Fibroblast of the aortic adventitia (primary cell): ENCODE measurements around the gene LHFPL5. TPM values are rescaled to one million over a fixed set of nuclear protein-coding genes. Genes with fewer than 3 reads are reported as not detected.

Experiments used
- DNase-seq: peaks from one replicate; pipeline ENCODE4 v3.0.0-alpha.2; 2010; ENCODE audit warnings: low read depth
- H3K4me3 ChIP-seq: 2 replicates; pipeline ENCODE4 v1.5.1; 2011; ENCODE audit warnings: low read depth, mild to moderate bottlenecking, control low read depth, low read length, moderate library complexity
- total RNA-seq: library from RNA; depleted of rRNA; stranded (reverse); fragments of >200 nt; gene quantifications from 2 replicates; pipeline ENCODE4 v1.2.3, GENCODE V29; 2012; ENCODE audit warnings: low replicate concordance
- TF ChIP-seq, protein P1 (sequence below): IDR thresholded peaks from 2 replicates; pipeline ENCODE4 v1.5.1; 2011; ENCODE audit warnings: mild to moderate bottlenecking, low read length, control low read depth, inconsistent platforms; ENCODE audit not compliant: insufficient read depth

The LHFPL5 gene
- total RNA-seq, 1 donor: not detected

DNA sequence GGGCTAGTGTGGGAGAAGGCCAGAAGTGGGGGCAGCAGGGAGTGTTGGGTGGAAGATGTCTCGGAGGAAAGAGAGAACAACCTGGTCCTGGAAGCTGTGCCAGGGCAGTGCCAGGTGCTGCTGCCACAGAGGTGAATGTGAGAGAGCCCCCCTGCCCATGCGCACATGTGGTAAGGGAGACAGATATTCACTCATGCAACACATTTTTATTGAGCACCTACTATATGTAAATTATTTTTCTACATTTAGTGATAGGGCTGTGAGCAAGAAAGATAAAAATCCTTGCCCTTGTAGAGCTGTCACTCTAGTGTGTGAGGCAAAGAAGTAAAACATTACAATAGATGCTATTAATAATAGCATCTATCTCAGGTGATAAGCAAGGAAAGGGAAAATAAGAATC is 23.9 kb upstream of the LHFPL5 start:
- TF ChIP-seq, protein P1, sequence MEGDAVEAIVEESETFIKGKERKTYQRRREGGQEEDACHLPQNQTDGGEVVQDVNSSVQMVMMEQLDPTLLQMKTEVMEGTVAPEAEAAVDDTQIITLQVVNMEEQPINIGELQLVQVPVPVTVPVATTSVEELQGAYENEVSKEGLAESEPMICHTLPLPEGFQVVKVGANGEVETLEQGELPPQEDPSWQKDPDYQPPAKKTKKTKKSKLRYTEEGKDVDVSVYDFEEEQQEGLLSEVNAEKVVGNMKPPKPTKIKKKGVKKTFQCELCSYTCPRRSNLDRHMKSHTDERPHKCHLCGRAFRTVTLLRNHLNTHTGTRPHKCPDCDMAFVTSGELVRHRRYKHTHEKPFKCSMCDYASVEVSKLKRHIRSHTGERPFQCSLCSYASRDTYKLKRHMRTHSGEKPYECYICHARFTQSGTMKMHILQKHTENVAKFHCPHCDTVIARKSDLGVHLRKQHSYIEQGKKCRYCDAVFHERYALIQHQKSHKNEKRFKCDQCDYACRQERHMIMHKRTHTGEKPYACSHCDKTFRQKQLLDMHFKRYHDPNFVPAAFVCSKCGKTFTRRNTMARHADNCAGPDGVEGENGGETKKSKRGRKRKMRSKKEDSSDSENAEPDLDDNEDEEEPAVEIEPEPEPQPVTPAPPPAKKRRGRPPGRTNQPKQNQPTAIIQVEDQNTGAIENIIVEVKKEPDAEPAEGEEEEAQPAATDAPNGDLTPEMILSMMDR: no peak
- no peak overlapping the region for H3K4me3 ChIP-seq
- DNase-seq: no peak

DNA sequence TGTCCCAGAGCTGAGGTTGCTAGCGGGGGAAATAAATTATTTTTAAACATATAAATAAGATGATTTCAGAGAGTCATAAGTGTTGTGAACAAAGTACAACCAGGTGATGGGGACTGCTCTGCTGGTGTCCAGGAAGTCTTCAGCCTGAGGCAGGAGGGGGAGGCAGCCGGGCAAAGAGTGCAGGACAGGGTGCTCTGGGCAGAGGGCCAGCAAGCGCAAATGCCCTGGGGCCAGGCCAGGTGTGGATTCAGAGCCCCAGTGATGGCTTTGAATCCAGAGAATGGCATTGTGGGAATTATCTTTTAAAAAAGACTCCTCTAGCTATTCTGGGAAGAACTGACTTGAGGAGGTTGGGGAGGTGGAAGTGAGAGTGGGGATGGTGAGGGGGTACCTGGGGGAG is 22.7 kb upstream of the LHFPL5 start:
- DNase-seq: no peak
- TF ChIP-seq, protein P1: no peak
- H3K4me3 ChIP-seq: no peak overlapping the region

DNA sequence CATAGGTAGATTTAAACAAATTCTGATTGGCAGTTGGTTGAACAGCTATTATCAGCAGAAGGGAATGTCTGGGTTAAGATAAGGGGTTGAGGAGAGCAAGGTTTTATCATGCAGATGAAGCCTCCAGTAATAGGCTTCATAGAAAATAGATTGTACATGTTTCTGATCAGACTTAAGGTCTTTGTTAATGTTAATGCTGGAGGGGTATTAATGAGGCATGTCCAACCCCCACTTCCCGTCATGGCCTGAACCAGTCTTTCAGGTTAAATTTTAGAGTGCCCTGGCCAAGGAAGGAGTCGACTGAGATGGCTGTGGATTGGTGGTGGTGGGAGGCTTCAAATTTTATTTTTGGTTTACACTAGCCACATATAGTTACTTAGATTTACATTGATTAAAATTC is 21.0 kb upstream of the LHFPL5 start:
- H3K4me3 ChIP-seq: no peak overlapping the region
- TF ChIP-seq, protein P1: no peak
- DNase-seq: no peak

DNA sequence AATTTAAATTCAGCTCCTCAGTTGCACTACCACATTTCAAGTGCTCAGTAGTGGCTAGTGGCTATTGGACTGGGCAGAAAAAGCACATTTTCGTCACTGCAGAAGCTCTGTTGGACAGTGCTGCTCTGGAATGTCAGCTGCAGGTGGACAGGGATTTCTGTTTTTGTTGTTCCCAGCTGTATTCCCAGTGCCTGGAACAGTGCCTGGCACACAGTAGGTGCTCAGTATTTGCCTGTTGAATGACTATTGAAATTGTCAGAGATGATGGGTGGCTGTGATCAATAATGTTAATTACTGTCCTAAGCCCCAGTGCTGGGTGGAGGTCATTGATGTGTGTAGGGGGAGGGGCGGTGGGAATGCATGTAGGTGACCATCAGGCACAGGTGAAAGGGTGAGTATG is 18.9 kb upstream of the LHFPL5 start:
- TF ChIP-seq, protein P1: no peak
- no peak for DNase-seq
- no peak overlapping the region for H3K4me3 ChIP-seq

DNA sequence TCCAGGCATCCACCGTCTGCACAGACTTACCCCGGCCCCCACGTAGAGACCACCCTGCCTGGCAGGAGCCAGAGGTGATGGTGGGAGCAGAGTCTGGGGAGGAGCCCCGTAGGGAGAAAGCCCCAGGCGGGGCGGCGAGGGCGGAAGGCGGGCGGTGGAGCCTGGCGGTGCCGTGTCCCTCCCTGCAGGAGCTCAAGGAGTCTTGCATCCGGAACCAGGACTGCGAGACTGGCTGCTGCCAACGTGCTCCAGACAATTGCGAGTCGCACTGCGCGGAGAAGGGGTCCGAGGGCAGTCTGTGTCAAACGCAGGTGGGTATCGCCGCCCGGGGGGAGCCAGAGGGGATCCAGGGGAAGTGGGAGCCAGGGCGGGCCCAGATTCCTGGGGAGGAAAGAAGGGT is 18.3 kb upstream of the LHFPL5 start:
- TF ChIP-seq, protein P1: no peak
- H3K4me3 ChIP-seq: no peak overlapping the region
- no peak for DNase-seq

DNA sequence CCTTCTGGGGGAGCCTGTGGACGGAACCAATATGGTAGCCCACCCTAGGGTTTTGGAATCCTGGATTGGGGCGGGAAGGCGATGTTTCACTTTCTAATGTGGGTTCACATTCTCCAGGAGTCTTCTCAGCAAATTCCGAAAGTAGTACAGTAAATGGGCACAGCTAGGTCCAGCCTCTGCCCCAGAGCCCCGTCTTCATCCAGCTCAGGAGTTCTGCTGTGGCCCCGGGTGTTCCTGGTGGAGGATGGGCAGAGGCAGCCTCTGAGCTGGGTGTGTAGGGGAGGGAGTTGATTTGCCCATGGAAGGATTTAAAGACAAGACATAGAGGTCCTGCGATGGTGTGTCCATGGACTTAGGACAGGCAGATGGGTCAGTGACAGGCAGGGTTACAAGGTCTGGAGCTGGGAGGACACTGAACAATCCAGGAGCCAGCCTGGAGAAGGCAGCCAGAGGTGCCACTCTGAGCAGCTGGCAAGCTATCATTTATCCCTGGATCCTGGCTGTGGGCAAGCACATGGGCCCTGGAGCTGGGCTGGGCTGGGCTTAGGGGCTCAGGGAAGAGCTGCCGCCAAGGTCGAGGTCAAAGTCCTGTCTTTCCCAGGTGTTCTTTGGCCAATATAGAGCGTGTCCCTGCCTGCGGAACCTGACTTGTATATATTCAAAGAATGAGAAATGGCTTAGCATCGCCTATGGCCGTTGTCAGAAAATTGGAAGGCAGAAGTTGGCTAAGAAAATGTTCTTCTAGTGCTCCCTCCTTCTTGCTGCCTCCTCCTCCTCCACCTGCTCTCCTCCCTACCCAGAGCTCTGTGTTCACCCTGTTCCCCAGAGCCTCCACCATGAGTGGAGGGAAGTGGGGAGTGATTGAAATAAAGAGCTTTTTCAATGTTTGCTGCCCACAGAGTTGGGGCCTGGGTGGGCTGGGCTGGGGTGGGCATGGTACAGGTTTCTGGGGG is 17.6 kb upstream of the LHFPL5 start:
- no peak overlapping the region for H3K4me3 ChIP-seq
- no peak for DNase-seq
- TF ChIP-seq, protein P1: no peak

DNA sequence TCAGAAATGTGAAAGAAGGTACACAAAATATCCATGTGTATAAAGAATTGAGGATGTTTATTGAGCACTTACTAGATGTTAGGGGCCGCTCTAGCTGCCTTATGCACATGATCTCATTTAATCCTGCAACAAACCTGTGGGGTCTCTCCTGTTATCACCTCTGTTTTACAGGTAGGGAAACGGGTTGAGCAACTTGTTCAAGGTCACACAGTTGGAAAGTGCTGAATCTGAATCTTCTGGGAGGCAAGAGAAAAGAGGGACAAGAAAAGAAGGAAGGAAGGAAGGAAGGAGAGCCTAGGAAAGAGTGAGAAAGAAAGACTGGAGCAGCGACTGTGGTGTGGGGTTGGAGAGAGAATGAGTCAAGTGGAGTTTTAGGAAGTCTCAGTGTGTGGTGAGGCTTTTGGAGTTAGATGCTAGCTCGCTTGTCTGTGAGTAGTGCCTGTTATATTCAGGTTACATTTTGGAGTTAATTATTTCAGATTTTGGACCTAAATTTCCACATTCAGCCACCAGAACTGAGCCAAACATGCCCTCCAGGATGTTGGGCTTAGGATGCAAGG is 16.6 kb upstream of the LHFPL5 start:
- DNase-seq: no peak
- no peak overlapping the region for H3K4me3 ChIP-seq
- TF ChIP-seq, protein P1: no peak
